Esophagus squamous epithelium (tissue), 4 donors: Measurements from ENCODE around the gene NUTF2.
"Not testable (repeated sequence)": the region's sequence is repeated elsewhere in the genome, so short reads cannot be mapped to it uniquely, and the experiment has no call there.

Experiments
- POLR2A ChIP-seq, 4 donors: fragments of 450-650 bp; IDR thresholded peaks; one replicate each; pipeline ENCODE4 v1.6.1; 2017; ENCODE audit warnings: antibody characterized with exemption in 4 of 4, mild to moderate bottlenecking in 4 of 4, moderate library complexity in 3 of 4
- TF ChIP-seq, protein P1 (sequence below), 6 experiments: fragments of 450-650 bp in 4 of 6; fragments of 200-600 bp in 2 of 6; sonication (generic) in 2 of 6; IDR thresholded peaks; one replicate each; pipeline ENCODE4 v1.5.1; 2016 to 2019; ENCODE audit warnings: antibody characterized with exemption in 6 of 6, mild to moderate bottlenecking in 4 of 6, moderate library complexity in 4 of 6

DNA sequence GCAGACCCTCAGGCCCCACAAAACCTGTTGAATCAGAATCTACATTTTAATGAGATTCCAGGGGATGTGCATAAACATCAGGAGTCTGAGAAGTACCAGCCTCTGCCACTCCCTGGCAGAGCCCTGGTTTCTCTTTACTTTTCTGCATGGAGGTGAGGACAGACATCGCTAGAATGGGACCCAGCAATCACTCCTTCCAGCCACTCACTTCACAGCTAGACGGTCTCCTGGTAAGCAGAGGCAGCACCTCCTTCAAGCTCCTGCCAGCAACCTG is 68.7 kb downstream of the NUTF2 start:
- TF ChIP-seq, protein P1, sequence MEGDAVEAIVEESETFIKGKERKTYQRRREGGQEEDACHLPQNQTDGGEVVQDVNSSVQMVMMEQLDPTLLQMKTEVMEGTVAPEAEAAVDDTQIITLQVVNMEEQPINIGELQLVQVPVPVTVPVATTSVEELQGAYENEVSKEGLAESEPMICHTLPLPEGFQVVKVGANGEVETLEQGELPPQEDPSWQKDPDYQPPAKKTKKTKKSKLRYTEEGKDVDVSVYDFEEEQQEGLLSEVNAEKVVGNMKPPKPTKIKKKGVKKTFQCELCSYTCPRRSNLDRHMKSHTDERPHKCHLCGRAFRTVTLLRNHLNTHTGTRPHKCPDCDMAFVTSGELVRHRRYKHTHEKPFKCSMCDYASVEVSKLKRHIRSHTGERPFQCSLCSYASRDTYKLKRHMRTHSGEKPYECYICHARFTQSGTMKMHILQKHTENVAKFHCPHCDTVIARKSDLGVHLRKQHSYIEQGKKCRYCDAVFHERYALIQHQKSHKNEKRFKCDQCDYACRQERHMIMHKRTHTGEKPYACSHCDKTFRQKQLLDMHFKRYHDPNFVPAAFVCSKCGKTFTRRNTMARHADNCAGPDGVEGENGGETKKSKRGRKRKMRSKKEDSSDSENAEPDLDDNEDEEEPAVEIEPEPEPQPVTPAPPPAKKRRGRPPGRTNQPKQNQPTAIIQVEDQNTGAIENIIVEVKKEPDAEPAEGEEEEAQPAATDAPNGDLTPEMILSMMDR (IDR thresholded peaks at IDR 0.05) = not testable (repeated sequence)
- TF ChIP-seq POLR2A (IDR thresholded peaks at IDR 0.05) = not testable (repeated sequence)
